ENCODE measurements around the gene CHRNB4.
A peak's percentile ranks its signal among the peaks of the same experiment; 100 is the strongest.
"Not testable (repeated sequence)": the region's sequence is repeated elsewhere in the genome, so short reads cannot be mapped to it uniquely, and the experiment has no call there.

CHRNB4 gene

GRCh38 chr15:78641102-78641748 lies at the start of gene CHRNB4:
Gene CHRNB4, minus strand, starts transcription at chr15:78641210. Its CDS starts 77 bp downstream, at chr15:78641133.
- peaks cover 9% of the 10 kb centered on the region for H3K4me1 Mint-ChIP-seq (ENCODE audit: low read depth)
- H3K27me3 Mint-ChIP-seq, result peaks cover 5% of the 10 kb centered on the region
- no peaks in the 10 kb centered on the region for H3K36me3 Mint-ChIP-seq (ENCODE audit: low read depth)
- no peaks in the 10 kb centered on the region for H3K9me3 Mint-ChIP-seq
- H3K4me3 Mint-ChIP-seq, result peak within 1 kb of the TSS; percentile 52
- no peak within 1 kb of the TSS for H3K27ac Mint-ChIP-seq

DNA sequence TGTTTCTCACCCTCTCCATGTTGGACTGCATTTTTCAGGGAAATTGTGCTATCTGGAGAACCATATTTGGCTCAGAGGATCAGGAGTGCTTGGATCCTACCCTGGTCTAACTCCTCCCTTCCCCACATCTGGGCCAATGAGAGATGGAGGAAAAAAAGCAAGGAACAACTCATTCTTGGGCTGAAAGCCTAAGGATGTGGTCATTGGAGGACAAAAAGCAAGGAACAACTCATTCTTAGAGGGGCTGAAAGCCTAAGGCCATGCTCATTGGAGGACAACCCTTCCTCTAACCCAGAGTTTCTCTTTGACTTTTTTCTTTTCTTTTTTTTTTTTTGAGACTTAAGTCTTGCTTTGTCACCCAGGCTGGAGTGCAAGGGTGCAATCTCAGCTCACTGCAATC lies 48.6 kb upstream of the CHRNB4 start:
- Mint-ChIP-seq H3K27ac (no peak overlapping the region), H3K9me3 (no peaks in the 10 kb centered on the region), H3K36me3 (ENCODE audit: low read depth) (no peaks in the 10 kb centered on the region), H3K4me1 (ENCODE audit: low read depth) (no peaks in the 10 kb centered on the region), H3K4me3 (no peak overlapping the region), H3K27me3 (no peaks in the 10 kb centered on the region)

DNA sequence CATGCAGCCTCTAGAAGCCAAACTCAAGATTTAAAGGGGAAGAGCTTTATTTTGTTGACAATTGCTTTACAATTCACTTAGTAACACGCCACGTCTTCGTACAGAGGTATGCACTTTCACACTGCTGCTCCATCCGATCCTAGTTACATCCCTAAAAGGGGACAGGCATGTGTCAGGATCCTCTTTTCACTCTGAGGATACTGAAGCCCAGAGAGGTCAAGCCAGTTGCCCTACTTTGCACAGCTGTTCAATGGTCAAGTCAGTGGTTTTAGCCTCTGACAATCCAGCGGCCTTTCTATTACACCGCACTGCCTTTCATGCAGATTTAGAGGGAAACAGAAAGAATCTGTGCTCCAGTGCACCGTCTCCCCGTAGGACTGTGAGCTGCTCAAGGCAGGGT lies 44.9 kb upstream of the CHRNB4 start:
- Mint-ChIP-seq H3K36me3 (ENCODE audit: low read depth) (no peaks in the 10 kb centered on the region), H3K4me1 (ENCODE audit: low read depth) (no peaks in the 10 kb centered on the region), H3K9me3 (no peaks in the 10 kb centered on the region), H3K4me3 (no peak overlapping the region), H3K27me3 (no peaks in the 10 kb centered on the region), H3K27ac (no peak overlapping the region)

GRCh38 chr15:78685159-78685921 lies 44.3 kb upstream of the CHRNB4 start:
- H3K9me3 Mint-ChIP-seq, result no peaks in the 10 kb centered on the region
- H3K27ac Mint-ChIP-seq, result no peak overlapping the region
- H3K4me3 Mint-ChIP-seq, result no peak overlapping the region
- no peaks in the 10 kb centered on the region for H3K27me3 Mint-ChIP-seq
- H3K4me1 Mint-ChIP-seq (ENCODE audit: low read depth), result no peaks in the 10 kb centered on the region
- H3K36me3 Mint-ChIP-seq (ENCODE audit: low read depth), result no peaks in the 10 kb centered on the region

DNA sequence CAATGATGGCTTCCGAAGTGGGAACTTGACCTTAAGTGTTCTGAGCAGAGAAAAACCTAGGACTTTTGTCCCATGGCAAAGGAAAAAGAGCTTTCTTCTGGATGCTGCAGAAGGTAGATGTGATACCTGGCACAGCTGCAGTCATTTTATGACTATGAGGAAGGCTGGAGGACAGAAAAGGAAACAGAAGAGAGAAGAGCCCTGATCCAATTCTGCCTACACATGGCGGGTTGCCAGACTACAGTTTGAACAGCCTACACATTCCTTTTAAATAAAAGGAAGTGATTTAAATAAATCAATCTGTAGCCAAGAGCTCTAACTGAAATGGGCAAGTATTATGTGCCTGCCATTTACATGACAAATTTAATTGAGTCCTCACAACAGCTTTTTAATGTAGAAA lies 43.6 kb upstream of the CHRNB4 start:
- H3K9me3 Mint-ChIP-seq, result no peaks in the 10 kb centered on the region
- H3K27ac Mint-ChIP-seq, result no peak overlapping the region
- H3K4me1 Mint-ChIP-seq (ENCODE audit: low read depth), result no peaks in the 10 kb centered on the region
- H3K4me3 Mint-ChIP-seq, result no peak overlapping the region
- H3K27me3 Mint-ChIP-seq, result no peaks in the 10 kb centered on the region
- no peaks in the 10 kb centered on the region for H3K36me3 Mint-ChIP-seq (ENCODE audit: low read depth)

- H3K36me3 Mint-ChIP-seq (ENCODE audit: low read depth); H3K27me3 Mint-ChIP-seq; H3K4me1 Mint-ChIP-seq (ENCODE audit: low read depth); H3K4me3 Mint-ChIP-seq; H3K27ac Mint-ChIP-seq; H3K9me3 Mint-ChIP-seq: not testable (repeated sequence)
Measured at GRCh38 chr15:78683599-78683998, 42.6 kb upstream of the CHRNB4 start.

DNA sequence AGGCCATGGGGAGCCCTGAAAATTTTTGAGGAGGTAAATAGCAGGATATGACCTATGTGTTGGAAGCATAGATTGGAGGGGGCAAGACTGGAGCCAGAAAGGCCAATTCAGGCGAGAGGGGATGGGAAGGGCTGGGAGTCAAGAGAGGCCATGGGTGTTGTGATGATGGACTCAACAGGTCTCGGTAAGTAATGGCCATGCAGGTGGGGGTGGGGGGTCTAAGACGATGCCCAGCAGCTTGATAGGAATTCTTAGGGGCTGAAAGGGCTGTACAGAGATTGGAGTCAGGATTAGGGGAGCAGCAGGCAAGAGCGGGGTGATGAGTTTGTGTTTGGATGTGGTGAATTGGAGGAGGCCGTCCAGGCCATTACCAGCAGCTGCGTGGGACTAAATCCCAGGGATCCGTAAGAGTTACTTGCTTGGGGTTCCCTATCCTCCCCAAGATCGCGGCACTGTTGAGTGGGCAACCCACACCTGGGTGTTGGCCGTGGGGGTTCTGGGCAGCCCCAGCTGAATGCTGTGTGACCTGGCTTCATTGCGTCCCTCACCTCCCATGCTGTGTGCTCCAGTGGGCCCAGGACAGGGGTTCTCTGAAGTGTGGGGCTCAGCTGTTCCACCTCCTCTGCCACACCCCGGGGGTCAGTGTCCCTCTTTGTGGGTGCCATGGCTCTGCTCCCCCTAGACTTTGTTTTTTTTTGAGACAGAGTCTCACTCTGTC lies 41.8 kb upstream of the CHRNB4 start:
- Mint-ChIP-seq H3K4me1 (ENCODE audit: low read depth) (no peaks in the 10 kb centered on the region), H3K36me3 (ENCODE audit: low read depth) (no peaks in the 10 kb centered on the region), H3K4me3 (no peak overlapping the region), H3K27me3 (no peaks in the 10 kb centered on the region), H3K9me3 (no peaks in the 10 kb centered on the region), H3K27ac (no peak overlapping the region)

- no peaks in the 10 kb centered on the region for H3K27me3 Mint-ChIP-seq
- no peaks in the 10 kb centered on the region for H3K36me3 Mint-ChIP-seq (ENCODE audit: low read depth)
- no peaks in the 10 kb centered on the region for H3K4me1 Mint-ChIP-seq (ENCODE audit: low read depth)
- no peak overlapping the region for H3K27ac Mint-ChIP-seq
- H3K4me3 Mint-ChIP-seq, result no peak overlapping the region
- H3K9me3 Mint-ChIP-seq, result no peaks in the 10 kb centered on the region
Measured at GRCh38 chr15:78682004-78682651, 41.1 kb upstream of the CHRNB4 start.

DNA sequence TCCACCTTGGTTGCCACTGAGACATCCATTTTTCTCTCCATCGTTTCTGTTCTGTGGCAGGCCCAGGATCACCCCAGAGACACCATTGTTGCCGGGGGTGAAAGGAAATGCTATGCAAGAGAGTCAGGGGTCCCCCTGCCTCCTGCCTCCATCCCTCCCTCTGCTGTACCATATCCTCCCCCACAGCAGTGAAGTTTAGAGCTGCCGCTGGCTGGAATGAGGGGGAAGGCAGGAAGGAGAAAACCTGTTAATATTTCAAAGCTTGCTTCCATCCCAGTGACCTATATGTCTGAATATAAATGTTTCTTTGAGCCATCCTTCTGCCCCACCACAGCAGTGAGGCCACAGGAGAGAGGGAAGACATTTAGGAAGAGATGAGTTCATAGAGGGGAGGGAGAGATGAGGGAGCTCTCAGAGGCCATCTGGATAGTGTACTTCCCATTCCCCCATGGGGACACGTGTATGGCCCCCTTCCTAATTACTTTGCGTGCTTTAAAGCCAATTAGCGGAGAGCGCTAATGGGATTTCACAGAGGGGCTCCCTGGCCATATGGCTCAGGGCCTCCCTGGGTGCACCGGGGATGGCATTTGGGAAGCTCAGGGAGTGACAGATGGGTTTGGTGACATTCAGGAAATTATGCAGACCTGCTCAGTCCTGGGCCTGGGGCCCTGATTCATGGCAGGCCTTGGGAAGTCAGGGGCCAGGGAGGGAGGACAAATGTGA lies 40.4 kb upstream of the CHRNB4 start:
- no peaks in the 10 kb centered on the region for H3K9me3 Mint-ChIP-seq
- no peak overlapping the region for H3K4me3 Mint-ChIP-seq
- H3K36me3 Mint-ChIP-seq (ENCODE audit: low read depth), result no peaks in the 10 kb centered on the region
- no peak overlapping the region for H3K27ac Mint-ChIP-seq
- H3K4me1 Mint-ChIP-seq (ENCODE audit: low read depth), result no peaks in the 10 kb centered on the region
- no peaks in the 10 kb centered on the region for H3K27me3 Mint-ChIP-seq

DNA sequence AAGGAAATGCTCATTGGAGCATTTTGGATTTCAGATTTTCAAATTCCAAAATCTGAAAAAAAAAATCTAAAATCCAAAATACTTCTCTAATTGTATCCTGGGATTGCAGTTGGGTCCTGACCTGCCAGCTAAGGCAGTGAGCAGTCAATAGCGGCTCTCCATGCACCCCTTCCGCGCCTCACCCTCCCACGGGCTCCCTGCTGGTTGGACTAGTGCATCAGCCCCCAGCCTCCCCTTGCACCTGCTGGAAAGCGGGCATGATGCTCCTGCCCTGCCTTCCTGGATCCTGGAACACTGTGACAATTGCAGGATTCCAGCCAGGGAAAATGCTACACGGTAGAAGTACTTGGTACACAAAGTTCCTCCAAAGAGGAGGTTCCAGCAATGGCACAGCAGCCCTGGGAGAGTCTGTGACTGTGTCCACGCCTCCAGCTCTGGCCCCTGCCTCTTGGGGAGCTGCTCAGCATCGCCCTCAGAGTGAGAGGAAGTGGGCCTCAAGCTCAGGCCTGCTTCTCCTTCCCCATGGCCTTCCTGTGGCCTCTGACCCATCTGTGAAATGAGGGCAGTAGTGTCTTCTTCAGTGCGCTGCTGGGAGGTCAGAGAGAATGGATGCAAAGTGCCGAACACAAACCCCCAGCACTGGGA lies 39.5 kb upstream of the CHRNB4 start:
- Mint-ChIP-seq H3K27ac (no peak overlapping the region), H3K9me3 (no peaks in the 10 kb centered on the region), H3K4me3 (no peak overlapping the region), H3K4me1 (ENCODE audit: low read depth) (no peaks in the 10 kb centered on the region), H3K36me3 (ENCODE audit: low read depth) (no peaks in the 10 kb centered on the region), H3K27me3 (no peaks in the 10 kb centered on the region)

GRCh38 chr15:78679089-78679511 lies 38.1 kb upstream of the CHRNB4 start:
- Mint-ChIP-seq H3K27ac (no peak overlapping the region), H3K4me1 (ENCODE audit: low read depth) (no peaks in the 10 kb centered on the region), H3K27me3 (no peaks in the 10 kb centered on the region), H3K36me3 (ENCODE audit: low read depth) (no peaks in the 10 kb centered on the region), H3K4me3 (no peak overlapping the region), H3K9me3 (no peaks in the 10 kb centered on the region)

DNA sequence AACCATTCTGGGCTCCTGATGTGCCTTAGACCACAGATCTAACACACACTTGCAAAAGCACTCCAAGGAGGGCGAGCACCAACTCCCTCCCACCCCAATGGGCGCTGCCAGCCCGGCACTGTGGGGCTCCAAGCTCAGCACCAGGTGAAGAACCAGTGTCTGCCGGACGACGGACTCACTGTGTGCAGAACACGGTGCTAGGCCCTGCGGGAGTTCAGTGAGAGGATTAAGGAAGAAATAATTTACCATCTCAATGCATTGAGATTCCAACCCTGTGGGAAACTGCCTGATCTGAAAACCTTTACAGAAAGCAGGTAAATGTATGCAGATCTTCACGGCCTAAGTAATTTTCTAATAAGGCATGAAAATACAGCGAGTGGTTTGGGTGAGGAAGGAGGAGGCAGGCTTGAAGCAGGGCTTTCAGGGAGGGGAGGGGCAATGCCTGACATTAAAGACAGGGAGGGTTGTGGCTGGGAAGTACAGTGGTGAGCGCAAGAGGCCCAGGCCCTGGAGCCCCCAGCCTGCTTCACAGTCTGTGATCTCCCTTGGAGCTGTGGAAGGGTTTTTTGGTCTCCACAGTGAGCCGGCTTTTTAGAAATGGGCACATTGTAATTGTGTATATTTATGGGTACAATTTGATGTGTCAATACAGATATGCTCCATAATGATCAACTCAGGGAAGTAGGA lies 35.6 kb upstream of the CHRNB4 start:
- H3K36me3 Mint-ChIP-seq (ENCODE audit: low read depth), result no peaks in the 10 kb centered on the region
- H3K4me3 Mint-ChIP-seq, result no peak overlapping the region
- no peaks in the 10 kb centered on the region for H3K4me1 Mint-ChIP-seq (ENCODE audit: low read depth)
- H3K27me3 Mint-ChIP-seq, result no peaks in the 10 kb centered on the region
- no peak overlapping the region for H3K27ac Mint-ChIP-seq
- H3K9me3 Mint-ChIP-seq, result no peaks in the 10 kb centered on the region

DNA sequence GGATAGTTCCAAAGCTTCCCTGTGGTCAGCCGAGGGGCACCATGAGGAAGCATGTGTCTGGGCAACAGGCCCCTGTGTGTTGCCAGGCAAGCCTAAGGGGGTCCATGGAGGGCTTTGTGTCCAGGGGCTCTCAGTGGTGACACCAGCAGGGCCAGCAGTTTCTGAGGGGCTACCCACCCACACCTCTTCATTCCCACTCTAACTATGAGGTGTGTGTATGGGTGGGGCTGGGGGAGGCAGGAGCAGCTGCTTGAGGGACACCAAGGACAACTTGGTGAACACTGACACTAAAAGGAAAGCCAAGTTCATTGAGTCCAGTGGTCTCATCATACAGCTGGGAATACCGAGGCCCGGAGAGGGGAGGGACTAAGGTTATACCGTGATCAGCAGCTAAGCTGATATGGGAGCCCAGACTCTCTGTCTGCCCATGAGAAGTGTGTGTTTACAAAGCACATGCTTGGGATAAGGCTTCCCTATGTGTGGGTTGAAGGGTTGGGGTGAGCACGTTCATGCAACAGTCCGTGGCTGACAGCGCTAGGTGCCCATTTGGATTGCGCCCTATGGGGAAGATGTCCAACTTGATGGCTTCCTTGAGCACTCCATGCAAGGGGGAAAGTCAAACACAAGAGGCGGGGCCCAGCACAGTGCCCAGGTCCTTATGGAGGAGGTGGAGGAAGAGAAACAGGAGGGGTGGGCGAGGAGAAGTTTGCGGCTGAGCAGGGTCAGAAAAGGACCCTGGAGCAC lies 34.8 kb upstream of the CHRNB4 start:
- no peaks in the 10 kb centered on the region for H3K9me3 Mint-ChIP-seq
- H3K27ac Mint-ChIP-seq, result no peak overlapping the region
- no peaks in the 10 kb centered on the region for H3K4me1 Mint-ChIP-seq (ENCODE audit: low read depth)
- no peaks in the 10 kb centered on the region for H3K36me3 Mint-ChIP-seq (ENCODE audit: low read depth)
- H3K27me3 Mint-ChIP-seq, result no peaks in the 10 kb centered on the region
- no peak overlapping the region for H3K4me3 Mint-ChIP-seq

Data from stimulated activated naive CD8-positive, alpha-beta T cell treated with anti-CD3 and anti-CD28 coated beads, Interleukin-15, Interleukin-2, amounts not matched to agents 100 ng/mL and 50 ng/mL, for 24 hours (primary cell).